ENCODE data around the gene ZNF541.
A peak's percentile ranks its signal among the peaks of the same experiment; 100 is the strongest.

ZNF541 gene, protein sequence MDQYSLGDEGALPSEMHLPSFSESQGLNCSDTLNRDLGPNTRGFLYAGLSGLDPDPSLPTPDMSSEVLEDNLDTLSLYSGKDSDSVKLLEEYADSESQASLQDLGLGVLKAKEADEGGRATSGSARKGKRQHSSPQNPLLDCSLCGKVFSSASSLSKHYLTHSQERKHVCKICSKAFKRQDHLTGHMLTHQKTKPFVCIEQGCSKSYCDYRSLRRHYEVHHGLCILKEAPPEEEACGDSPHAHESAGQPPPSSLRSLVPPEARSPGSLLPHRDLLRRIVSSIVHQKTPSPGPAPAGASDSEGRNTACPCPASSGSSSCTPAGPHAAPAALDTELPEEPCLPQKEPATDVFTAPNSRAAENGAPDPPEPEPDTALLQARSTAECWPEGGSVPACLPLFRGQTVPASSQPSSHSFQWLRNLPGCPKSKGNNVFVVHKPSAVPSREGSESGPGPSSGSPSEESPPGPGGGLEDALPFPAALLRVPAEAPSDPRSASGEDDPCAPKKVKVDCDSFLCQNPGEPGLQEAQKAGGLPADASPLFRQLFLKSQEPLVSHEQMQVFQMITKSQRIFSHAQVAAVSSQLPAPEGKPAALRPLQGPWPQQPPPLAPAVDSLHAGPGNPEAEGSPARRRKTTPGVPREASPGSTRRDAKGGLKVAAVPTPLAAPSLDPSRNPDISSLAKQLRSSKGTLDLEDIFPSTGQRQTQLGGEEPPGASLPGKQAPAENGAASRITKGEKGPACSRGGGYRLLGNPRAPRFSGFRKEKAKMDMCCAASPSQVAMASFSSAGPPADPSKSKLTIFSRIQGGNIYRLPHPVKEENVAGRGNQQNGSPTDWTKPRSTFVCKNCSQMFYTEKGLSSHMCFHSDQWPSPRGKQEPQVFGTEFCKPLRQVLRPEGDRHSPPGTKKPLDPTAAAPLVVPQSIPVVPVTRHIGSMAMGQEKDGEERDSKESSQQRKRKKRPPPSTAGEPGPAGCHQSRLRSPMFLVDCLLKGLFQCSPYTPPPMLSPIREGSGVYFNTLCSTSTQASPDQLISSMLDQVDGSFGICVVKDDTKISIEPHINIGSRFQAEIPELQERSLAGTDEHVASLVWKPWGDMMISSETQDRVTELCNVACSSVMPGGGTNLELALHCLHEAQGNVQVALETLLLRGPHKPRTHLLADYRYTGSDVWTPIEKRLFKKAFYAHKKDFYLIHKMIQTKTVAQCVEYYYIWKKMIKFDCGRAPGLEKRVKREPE (N-terminal part only)

DNA sequence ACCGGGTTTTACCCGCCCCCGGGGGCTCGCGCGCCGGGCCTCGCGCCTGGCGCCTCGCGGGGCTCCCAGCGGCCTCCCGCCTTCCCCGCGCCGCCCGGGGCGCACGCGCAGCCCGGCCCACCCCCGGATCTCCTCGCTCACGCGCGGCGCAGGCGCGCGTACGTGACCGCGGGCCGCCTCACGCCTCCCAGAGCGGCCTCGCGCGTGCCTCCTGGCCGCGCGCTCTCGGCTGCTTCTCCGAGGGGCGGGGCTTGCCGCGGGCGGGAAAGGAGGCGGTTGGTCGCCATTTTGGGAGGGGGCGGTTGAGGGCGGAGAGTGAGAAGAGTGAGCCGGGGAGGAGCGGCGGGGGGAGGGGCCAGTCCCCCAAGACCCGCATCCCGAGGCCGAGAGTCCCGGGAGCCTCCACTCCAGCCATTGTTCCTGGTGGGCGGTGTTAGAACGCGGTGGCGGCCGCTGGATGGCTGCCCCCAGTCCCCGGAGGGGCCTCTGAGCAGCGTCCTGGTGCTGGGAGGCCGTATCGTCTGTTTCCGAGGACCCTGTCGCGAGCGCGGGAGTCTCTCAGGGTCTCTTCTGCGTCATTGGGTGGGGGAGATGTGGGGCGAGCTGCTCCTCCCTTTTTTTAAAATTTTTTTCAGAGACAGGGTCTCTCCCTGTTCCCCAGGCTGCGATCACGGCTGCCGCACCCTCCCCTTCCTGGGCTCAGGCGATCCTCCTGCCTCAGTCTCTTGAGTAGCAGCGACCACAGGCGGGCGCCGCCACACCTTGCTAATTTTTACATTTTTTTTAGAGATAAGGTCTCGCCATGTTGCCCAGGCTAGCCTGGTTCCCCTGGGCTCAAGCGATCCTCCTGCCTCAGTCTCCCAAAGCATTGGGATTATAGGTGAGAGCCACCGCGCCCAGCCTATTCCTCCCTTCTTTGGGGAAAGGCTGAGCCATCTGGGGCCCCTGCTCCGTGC is at the start of gene ZNF541:
Gene ZNF541, minus strand, starts transcription at position 78 of the 956 bp plus-strand sequence. CDS start 17,292 bp downstream, outside the sequence.
- peak; percentile 69 for DNase-seq (ENCODE audit: low read depth)

DNA sequence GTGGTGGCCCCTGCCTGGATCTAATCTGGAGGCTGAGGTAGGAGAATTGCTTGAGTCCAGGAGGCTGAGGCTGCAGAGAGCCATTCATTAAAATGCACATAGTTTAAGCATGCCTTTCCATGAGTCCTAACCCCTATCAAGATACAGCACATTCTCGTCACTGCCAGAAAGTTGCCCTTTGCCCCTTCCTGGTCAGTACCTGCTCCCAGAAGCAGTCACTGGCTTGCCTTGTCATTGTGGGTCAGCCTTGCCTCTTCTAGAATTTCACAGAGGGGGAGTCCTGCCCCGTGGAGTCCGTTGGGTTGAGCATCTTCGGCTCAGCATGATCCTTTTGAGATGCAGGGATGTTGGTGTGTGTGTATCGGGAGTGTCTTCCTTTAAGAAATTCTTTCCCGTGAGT is 46.8 kb upstream of the ZNF541 start:
- DNase-seq (ENCODE audit: low read depth) = no peak

DNA sequence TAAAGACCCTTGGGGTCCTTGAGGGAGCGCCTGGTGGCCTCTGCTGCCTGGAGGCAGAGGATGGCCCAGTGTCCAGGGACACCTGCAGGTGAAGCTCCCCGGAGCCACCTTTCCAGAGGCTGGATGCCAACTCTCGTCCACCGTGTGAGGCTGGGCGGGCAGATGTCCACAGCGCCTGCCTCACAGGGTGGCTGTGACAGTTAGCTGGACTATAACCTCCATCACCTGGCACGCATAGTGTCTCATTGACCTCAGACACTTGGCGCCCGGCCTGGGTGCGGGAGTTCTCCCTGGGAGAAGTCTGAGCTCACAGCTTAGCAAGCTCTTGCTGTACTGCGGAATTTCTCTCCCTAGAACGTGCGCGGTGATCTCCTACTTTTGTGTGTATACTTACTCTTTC is 45.8 kb upstream of the ZNF541 start:
- no peak for DNase-seq (ENCODE audit: low read depth)

DNA sequence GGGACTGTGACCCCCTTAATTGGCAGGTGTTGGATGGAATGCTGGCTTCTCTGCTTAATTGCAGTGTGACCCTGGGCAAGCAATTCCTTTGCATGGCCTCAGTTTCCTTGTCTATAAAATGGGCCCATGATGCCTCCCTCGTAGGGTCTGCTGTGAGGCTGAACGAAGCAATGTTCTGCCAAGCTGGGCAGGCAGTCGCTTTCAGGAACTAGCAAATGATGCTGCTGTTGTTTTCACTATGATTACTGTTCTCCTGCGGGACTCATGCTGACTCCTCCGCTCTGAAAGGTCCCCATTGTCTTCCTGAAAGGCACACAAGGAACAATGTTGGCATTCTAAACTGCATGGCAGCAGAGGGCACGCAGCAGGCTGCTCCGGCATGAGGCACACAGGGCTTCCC is 42.8 kb upstream of the ZNF541 start:
- DNase-seq (ENCODE audit: low read depth) = no peak

DNA sequence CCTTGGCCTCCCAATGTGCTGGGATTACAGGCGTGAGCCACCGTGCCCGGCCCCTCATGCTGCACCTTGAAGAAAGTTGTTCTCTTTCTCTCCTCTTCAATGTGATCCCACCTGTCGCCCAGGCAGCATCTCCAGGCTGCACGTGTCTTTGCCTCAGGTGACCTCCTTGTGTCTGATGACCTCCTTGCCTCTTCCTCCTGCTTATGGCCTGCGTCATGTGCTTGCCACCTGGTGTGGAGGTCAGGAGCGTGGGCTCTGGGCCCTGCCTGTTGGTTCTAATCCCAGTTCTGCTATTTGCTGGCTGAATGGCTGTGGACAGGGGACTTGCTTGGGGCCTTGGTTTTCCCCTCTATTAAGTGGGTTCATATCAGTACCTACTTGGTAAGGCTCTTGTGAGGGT is 42.3 kb upstream of the ZNF541 start:
- DNase-seq (ENCODE audit: low read depth) = no peak

DNA sequence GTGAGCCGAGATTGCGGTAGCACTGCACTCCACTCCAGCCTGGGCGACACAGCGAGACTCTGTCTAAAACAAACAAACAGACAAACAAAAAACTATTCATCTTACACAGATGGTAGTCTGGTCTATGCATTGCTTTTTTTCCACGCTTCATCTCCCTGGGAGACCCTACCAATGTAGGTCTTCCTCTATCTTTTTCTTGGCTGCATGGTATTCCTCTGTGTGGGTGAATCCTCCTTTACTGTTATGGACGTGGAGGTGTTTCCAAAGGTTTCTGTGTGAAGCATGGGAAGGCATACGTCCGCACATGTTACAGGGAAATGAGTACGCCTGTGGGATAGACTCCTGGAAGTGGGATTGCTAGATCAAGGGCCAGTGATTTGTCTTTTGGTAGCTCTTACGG is 41.6 kb upstream of the ZNF541 start:
- DNase-seq (ENCODE audit: low read depth) = no peak

DNA sequence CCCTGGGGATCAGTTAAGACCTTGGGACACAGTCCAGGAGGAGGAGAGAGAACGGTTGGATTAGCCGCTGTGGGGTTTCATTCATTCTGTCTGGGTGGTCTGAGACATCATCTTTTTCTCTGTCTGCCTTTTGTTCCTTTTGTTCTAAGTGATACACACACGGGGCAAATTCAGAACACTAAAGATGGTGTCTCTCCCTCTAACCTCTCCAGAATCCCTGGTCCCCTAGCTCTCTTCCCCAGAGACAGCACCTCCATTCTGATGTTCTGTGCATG is 41.0 kb upstream of the ZNF541 start:
- DNase-seq (ENCODE audit: low read depth) = no peak

DNA sequence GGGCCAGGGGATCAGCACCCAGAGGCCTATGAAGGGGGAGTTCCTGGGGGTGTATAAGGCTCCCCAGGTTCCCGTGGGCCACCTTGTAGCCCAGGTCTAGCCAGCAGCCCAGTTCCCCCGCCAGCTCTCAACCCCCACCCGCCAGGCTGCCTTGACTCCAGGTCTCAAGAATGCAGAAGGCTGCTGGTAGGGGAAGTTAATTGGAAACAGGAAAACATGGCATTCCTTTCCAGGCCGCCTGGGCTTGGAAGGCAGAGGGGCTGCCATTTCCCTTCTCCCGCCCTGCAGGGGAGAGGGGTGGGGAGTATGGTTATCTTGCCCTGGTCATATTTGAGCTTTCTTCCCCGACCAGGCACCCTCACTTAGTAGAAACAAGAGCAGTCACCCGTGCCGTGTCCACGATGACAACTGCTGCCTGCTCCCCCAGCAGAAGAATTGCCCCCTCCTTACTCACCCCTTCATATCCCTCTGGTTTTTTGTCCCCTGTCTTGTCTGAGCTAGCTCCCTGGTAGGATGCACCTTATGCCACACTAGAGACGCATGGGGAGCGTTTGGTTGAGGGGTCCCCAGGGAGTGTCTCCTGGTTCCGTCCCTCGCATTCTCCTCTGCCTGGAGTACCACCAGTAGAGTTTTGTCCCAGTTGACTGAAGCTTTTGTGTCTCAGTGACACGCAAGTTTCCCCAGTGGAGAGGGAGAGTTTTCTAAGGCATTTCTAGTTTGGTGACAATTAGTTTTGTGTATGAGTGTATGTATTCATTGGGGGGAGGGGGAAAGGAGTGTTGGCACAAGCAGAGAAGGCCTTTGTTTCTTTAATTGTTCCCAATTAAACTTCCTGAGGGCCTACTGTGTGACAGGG is 40.4 kb upstream of the ZNF541 start:
- no peak for DNase-seq (ENCODE audit: low read depth)

DNA sequence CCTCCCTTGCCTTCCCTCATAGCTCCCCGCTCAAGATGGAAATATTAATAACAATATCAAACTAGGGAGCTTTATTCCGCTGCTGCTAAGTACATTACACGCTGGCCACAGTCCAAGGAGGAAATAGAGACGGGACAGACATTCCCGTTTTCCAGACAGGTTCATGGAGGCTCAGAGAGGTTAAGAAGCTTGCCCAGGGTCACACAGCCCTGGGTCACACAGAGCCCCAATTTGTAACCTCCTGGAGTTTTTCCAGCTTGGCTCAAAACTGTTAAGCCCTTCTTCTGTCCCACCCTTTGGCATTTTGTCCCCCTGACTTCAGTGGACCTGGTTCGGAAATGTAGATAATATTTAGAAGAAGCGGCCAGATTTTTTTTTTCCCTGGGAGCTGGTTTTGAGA is 38.0 kb upstream of the ZNF541 start:
- DNase-seq (ENCODE audit: low read depth) = no peak

DNA sequence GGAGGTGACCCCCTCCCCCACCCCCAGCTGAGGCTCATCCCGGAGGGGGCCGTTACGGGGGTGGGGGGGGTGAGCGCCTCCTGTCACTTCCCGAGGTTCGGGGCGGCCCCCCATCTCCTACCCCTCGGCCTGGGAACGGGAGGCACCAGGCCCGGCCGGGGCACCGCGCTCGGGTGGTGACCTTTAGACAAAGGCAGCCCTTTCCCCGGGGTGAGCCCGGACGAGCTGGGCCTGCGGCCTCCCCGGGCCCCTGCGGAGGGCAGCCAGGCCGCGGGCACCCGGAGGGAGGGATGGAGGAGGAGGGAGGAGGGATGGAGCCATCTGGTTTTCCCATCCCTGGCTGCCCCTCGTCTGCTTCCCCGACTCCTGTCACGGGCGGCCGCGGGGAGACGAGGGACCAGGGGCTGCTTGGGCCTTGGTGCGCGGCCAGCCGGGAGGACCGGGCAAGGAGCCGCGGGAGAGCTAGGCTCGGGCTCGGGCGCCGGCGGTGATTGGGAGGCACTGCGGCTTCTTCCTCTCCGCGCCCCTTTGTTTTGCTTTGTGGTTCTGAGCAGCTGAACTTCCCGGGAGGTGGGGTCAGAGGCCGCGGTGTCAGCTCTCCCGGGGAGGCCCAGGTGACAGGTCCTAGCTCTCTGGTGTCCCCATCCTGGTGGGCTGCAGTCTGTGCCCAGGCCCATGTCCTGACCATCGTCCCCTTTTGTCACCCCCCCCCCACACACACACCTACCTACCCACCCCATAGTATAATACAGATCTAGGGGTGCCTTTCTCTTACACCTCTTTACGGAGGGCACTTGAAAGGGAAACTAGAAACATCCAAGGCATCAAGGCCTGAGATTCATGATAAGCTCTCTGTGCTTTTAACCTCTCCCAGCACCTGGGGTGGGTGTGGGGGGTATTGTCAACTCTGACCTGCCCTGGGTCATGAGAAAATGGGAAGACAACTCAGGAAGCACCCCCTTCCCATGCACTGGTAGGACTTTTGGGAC is 37.3 kb upstream of the ZNF541 start:
- DNase-seq (ENCODE audit: low read depth) = no peak

DNA sequence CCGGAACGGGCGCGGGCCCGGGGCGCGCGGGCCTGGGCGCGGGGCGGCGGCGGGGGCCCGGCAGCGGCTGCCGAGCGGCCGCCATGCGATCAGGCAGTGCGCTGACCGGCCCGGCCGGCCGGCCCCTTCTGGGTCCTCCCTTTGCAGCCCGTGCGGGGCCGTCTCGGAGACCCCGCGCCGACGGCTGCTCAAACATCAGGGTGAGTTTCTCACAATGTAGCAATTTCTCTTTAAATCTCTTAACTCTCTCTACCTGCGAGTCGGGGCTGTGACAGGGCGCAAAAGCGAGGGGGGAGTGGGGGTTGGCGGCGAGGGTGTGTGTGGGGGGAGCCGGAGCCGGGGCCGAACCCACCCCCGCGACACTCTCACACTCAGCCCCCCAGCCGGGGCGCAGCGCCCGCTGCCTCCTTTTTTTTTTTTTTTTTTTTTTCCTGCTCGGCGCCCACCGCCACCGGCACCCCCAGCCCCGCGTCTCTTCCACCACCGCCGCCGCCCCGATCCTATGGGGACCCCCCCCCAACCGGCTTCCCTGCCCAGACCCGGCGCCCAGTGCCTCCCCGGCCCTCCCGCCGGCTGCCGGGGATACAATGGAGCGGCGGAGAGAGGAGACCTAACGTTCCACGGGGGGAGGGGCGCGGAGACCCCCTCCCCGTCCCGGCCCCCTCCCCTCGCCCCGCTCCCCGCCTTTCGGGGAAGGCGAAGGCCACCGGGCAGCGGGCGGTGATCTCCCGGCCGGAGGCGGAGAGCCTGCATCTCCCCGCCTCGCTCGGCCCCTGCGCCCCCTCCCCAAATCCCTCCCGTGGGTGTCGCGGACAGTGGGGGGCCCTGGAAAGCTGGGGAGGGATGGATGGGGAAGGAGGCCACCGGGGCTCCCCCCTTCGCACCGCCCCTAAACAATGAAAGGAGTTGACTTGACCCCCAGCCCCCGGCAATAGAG is 36.3 kb upstream of the ZNF541 start, which contains the start of gene BICRA:
Gene BICRA, plus strand, starts transcription at position 166 of the 937 bp plus-strand sequence. CDS start 64,441 bp downstream, outside the sequence.
- peak; percentile 57 for DNase-seq (ENCODE audit: low read depth)

DNA sequence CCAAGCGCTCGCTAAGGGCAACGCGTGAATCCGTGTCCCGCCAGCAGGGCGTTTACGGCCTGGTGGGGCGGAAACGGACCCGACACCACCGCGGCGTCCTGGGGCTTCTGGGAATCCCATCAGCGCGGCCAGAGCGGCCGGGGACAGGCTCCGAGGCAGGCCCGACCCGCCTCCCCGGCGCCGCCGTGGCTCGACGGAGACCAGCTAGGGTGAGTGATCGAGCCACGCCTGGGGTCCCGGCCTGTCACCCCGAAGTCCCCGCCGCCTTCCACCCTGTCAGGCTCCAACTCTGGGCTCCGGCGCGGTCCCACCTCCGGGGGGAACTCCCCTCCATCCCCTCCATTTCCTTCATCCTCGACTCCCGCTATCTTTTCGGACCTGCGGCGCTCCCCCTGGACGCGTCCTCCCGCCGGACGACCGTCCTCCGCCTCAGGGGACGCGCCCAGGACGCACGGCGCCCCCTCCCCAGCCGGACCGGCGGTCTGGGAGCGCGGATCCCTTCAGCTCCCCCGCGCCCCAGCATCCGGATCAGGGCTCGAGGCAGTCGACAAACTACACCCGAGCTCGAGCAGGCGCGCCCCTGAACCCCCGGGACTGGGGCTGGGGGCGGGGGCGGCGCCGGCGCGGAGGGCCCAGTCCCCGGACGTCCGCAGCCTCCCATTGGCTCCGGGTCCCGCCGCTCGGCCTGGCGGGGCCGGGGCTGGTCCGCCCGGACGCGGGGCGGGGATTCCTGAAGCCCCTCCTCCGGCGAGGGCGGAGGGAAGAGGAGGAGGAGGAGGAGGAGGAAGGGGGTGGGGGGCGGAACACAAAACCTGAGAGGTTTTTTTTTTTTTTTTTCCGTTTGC is 35.3 kb upstream of the ZNF541 start:
- peak; percentile 94 for DNase-seq (ENCODE audit: low read depth)

DNA sequence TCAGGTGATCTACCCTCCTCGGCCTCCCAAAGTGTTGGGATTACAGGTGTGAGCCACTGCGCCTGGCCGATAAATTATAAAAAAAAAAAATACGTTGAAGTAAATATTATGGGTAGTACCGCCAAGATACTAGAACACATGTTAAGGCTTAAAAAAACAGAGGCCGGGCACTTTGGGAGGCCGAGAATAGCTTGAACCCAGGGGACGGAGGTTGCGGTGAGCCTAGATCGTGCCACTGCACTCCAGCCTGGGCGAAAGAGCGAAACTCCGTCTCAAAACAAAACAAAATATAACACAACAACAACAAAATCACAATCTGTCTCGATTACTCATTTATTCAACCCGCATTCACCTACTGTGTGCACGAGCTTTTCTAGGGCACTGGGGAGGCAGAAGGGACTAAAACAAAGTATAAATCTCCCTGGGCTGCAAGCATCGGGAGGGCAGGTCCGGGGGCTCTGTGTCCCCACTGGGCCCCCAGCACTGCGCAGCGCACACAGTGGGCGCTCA is 34.7 kb upstream of the ZNF541 start:
- no peak for DNase-seq (ENCODE audit: low read depth)

DNA sequence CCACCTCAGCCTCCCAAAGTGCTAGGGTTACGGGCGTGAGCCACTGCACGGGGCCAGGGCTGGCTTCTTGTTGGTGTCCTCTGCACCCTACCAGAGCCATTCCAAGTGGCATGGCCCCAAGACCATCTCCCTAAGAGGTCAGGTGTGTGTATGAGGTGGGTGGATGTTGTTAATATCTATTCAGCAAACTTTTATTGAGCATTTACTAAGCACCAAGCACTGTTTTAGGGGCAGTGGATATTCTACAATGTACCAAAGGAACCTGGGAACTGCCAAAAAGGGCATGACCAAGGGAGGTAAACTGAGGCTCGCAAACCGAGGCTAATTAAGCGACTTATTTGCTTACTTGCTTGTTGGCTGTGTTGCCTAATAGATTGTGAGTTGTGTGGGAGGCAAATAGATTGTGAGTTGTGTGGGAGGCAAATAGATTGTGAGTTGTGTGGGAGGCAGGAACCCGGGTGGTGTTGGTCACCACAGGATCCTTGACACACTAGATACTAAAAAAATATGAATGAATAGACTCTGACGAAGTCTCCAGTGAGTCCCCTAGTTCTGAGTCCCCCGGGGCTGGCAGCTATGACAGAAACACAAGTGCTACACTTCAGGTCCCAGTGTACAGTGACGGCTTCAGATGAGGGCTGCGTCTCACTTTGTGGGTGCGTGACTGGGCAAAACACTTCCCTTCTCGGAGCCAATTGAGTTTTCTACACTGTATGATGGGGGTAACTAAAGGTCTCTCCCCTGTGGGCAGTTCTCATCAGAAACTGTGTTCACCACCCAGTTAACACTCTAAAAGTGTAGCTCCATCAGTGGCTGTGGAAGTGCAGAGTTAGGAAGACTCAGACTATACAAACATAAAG is 31.0 kb upstream of the ZNF541 start:
- DNase-seq (ENCODE audit: low read depth) = no peak

DNA sequence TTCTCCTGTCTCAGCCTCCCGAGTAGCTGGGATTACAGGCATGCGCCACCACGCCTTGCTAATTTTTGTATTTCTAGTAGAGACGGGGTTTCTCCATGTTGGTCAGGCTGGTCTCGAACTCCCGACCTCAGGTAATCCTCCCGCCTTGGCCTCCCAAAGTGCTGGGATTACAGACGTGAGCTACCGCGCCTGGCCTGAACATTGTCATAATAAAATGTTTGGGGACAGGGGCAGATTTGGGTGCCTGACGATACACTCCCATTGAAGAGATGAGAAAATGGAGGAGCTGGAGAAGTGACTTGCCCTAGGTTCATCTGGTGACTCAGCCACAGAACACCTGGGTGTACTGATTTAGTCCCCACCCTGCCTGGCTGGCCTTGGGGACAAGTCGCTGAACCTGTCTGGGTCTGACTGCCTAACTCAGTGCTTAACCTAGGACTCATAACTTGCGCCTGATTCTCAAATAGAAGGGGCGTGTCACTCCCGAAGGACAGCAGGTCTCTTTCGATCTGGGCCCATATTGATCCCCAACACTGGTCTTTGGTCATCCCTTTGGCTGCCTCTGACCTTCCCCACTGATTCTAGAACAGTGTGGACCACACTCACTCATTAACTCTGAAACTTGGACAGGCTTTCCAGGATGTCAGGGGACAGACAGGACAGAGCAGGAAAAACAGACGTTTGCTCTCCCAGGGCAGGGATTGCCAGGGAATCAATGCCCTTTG is 28.4 kb upstream of the ZNF541 start:
- DNase-seq (ENCODE audit: low read depth) = no peak

Measured in stimulated activated CD8-positive, alpha-beta memory T cell treated with anti-CD3 and anti-CD28 coated beads, Interleukin-15, amount 100 ng/mL, for 1 hour (primary cell).